GM23338 (cell line): ENCODE data around the gene SSNA1. TPM values are rescaled to one million over a fixed set of nuclear protein-coding genes. Genes with fewer than 3 reads are reported as not detected.

Experiments
- ATAC-seq: fragments of 200-7000 bp; cut with Tn5 transposase; 3 replicates; pipeline ENCODE4 v1.9.1; 2020
- DNase-seq: peaks from one replicate; pipeline ENCODE4 v3.0.0-alpha.2; 2015; ENCODE audit warnings: low spot score
- H2AFZ ChIP-seq: fragments of 200-600 bp; sonication (generic); 2 replicates; pipeline ENCODE4 v1.8.0; 2016; ENCODE audit warnings: antibody characterized with exemption, mild to moderate bottlenecking, moderate library complexity
- H3F3A ChIP-seq: fragments of 200-600 bp; sonication (generic); replicated peaks from 2 replicates; pipeline ENCODE4 v1.8.0; 2017; ENCODE audit warnings: antibody characterized with exemption, mixed run types, low read depth
- H3K27ac ChIP-seq: fragments of 200-600 bp; sonication (generic); 2 replicates; pipeline ENCODE4 v1.6.1; 2016; ENCODE audit warnings: low read depth
- H3K27me3 ChIP-seq: fragments of 200-600 bp; sonication (generic); 2 replicates; pipeline ENCODE4 v1.8.0; 2016; ENCODE audit warnings: mild to moderate bottlenecking, mixed run types, moderate library complexity; ENCODE audit not compliant: insufficient read depth
- H3K36me3 ChIP-seq: fragments of 200-600 bp; sonication (generic); 2 replicates; pipeline ENCODE4 v1.8.0; 2016; ENCODE audit warnings: mild to moderate bottlenecking; ENCODE audit not compliant: insufficient read depth
- H3K4me1 ChIP-seq: fragments of 200-600 bp; sonication (generic); 2 replicates; pipeline ENCODE4 v1.8.0; 2016; ENCODE audit warnings: mild to moderate bottlenecking, moderate library complexity; ENCODE audit not compliant: insufficient read depth
- H3K4me2 ChIP-seq: fragments of 200-600 bp; sonication (generic); 2 replicates; pipeline ENCODE4 v1.7.1; 2017; ENCODE audit warnings: mixed run types
- H3K4me3 ChIP-seq: fragments of 200-600 bp; sonication (generic); 2 replicates; pipeline ENCODE4 v1.6.1; 2016; ENCODE audit warnings: mixed run types
- H3K79me2 ChIP-seq: fragments of 200-600 bp; sonication (generic); replicated peaks from 2 replicates; pipeline ENCODE4 v1.8.0; 2017; ENCODE audit warnings: mild to moderate bottlenecking; ENCODE audit not compliant: insufficient read depth
- H3K9me2 ChIP-seq: fragments of 200-600 bp; sonication (generic); 2 replicates; pipeline ENCODE4 v1.8.0; 2017; ENCODE audit not compliant: insufficient read depth
- H4K20me1 ChIP-seq: fragments of 200-600 bp; sonication (generic); replicated peaks from 2 replicates; pipeline ENCODE4 v1.8.0; 2017; ENCODE audit warnings: mild to moderate bottlenecking; ENCODE audit not compliant: insufficient read depth
- H3K27ac Mint-ChIP-seq: 2 replicates; pipeline ENCODE4 v1.8.0; 2020; ENCODE audit warnings: inconsistent platforms, mild to moderate bottlenecking, moderate library complexity, mixed read lengths
- H3K27me3 Mint-ChIP-seq: 3 replicates; pipeline ENCODE4 v1.8.0; 2022; ENCODE audit warnings: low read depth, mild to moderate bottlenecking, moderate library complexity, mixed read lengths, inconsistent platforms; ENCODE audit not compliant: insufficient read depth, poor library complexity
- H3K36me3 Mint-ChIP-seq: 3 replicates; pipeline ENCODE4 v1.8.0; 2021; ENCODE audit warnings: low read depth, mild to moderate bottlenecking, inconsistent platforms, moderate library complexity, mixed read lengths
- H3K4me1 Mint-ChIP-seq: 3 replicates; pipeline ENCODE4 v1.8.0; 2020; ENCODE audit warnings: mild to moderate bottlenecking, inconsistent platforms, mixed read lengths
- H3K4me3 Mint-ChIP-seq: 3 replicates; pipeline ENCODE4 v1.8.0; 2021; ENCODE audit warnings: moderate library complexity, mild to moderate bottlenecking, inconsistent platforms, mixed read lengths
- H3K9me3 Mint-ChIP-seq: 3 replicates; pipeline ENCODE4 v1.8.0; 2020; ENCODE audit warnings: moderate library complexity, mild to moderate bottlenecking, inconsistent platforms, mixed read lengths
- CREB1 ChIP-seq: fragments of 250-450 bp; sonication (Bioruptor Pico); IDR thresholded peaks from 2 replicates; pipeline ENCODE4 v1.5.0; 2020; ENCODE audit warnings: low read depth, mild to moderate bottlenecking, moderate library complexity
- EZH2 ChIP-seq: fragments of 200-600 bp; sonication (generic); IDR thresholded peaks from one replicate; pipeline ENCODE4 v1.8.0; 2017; ENCODE audit warnings: antibody characterized with exemption, mild to moderate bottlenecking, low read depth; ENCODE audit not compliant: unreplicated experiment
- EZH2phosphoT487 ChIP-seq: fragments of 200-600 bp; sonication (generic); IDR thresholded peaks from one replicate; pipeline ENCODE4 v1.8.1; 2018; ENCODE audit warnings: antibody characterized with exemption; ENCODE audit not compliant: unreplicated experiment
- NANOG ChIP-seq: IDR thresholded peaks from 2 replicates; pipeline ENCODE4 v1.6.1; 2016; ENCODE audit warnings: antibody characterized with exemption, borderline replicate concordance
- STAT1 ChIP-seq: IDR thresholded peaks from one replicate; pipeline ENCODE4 v1.6.1; 2016; ENCODE audit warnings: antibody characterized with exemption; ENCODE audit not compliant: unreplicated experiment
- ZNF114 ChIP-seq: fragments of 250-450 bp; sonication (Bioruptor Pico); IDR thresholded peaks from 2 replicates; pipeline ENCODE4 v1.5.0; 2020; ENCODE audit warnings: mild to moderate bottlenecking, moderate library complexity
- ZNF331 ChIP-seq: fragments of 250-450 bp; sonication (Bioruptor Pico); IDR thresholded peaks from 2 replicates; pipeline ENCODE4 v1.5.0; 2020; ENCODE audit warnings: low read depth, mild to moderate bottlenecking, moderate library complexity
- polyA plus RNA-seq: library from polyadenylated mRNA; unstranded; fragments of >200 nt; fragmentation: Nextera tagmentation; extraction: Ambion mirVana; gene quantifications from 2 replicates; pipeline ENCODE4 v1.2.1, GENCODE V29; 2016
- total RNA-seq: library from RNA; depleted of rRNA; stranded (reverse); fragments of >200 nt; shearing (Covaris generic); gene quantifications from 2 replicates; pipeline ENCODE4 v1.2.3, GENCODE V29; 2014
- TF ChIP-seq, protein P1 (sequence below): IDR thresholded peaks from one replicate; pipeline ENCODE4 v1.6.1; 2018; ENCODE audit warnings: antibody characterized with exemption; ENCODE audit not compliant: unreplicated experiment
- TF ChIP-seq, protein P2 (sequence below): IDR thresholded peaks from 2 replicates; pipeline ENCODE4 v1.6.1; 2016; ENCODE audit warnings: antibody characterized with exemption
- TF ChIP-seq, protein P3 (sequence below), 2 experiments: fragments of 200-600 bp in 1 of 2; sonication (generic) in 1 of 2; conservative IDR thresholded peaks; 2 replicates each; pipeline versions ENCODE4 v1.5.1 to v1.6.1; 2016 to 2017; ENCODE audit warnings: antibody characterized with exemption in 2 of 2, low read depth in 2 of 2, mild to moderate bottlenecking in 2 of 2, moderate library complexity in 1 of 2

The SSNA1 gene
- total and polyA plus RNA-seq, 2 experiments from 2014 or later: 132 to 154 TPM

DNA sequence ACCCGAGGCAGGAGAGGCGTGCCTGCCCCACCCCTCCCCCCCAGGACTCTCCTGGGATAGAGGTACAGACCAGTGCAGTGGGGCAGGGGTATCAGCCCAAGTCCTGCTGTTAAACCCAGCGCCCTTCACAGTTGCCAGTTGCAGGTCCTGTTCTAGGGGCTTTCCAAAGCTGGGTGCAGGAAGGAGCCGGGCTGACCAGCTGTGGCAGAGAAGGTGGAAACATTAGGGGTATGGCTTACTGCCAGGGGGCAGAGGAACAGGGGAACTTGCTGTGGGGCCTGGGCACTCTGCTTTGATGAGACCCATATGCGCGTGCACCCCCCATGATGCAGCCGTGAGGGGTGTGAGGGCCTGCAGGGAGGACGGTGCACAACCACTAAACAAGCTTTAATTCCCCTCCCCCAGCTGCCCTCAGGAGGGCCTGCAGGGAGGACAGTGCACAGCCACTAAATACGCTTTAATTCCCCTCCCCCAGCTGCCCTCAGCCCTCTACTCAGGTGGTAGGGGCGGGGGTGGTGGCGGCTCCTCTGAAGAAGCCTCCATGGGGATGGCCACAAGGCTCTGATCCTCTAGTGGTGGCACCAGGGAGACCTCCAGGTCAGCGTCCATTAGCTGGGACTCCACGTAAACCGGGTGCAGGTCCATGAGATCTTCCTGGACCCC, 17.9 kb upstream of the SSNA1 start:
- Mint-ChIP-seq H3K9me3 (no peaks in the 10 kb centered on the region), H3K4me1 (peaks cover 5% of the 10 kb centered on the region; the same call in 2 of the 3 replicates), H3K27me3 (peaks cover 54% of the 10 kb centered on the region), H3K27ac (no peak overlapping the region), H3K36me3 (no peaks in the 10 kb centered on the region), H3K4me3 (no peak overlapping the region; the same call in 2 of the 3 replicates)
- DNase-seq: peak; percentile 6
- Histone ChIP-seq H4K20me1 (no peaks in the 10 kb centered on the region), H3F3A (no peaks in the 10 kb centered on the region), H3K27ac (no peak overlapping the region), H3K9me2 (no peaks in the 10 kb centered on the region), H3K36me3 (no peaks in the 10 kb centered on the region), H3K4me1 (no peaks in the 10 kb centered on the region; the same call in 1 of the 2 replicates), H3K4me2 (peak overlapping the region; percentile 82; the same call in 1 of the 2 replicates), H3K27me3 (peaks cover 61% of the 10 kb centered on the region), H2AFZ (no peak overlapping the region), H3K4me3 (peak overlapping the region; percentile 55; the same call in 1 of the 2 replicates), H3K79me2 (no peaks in the 10 kb centered on the region)
- ATAC-seq: no peak
- no peak for TF ChIP-seq NANOG

DNA sequence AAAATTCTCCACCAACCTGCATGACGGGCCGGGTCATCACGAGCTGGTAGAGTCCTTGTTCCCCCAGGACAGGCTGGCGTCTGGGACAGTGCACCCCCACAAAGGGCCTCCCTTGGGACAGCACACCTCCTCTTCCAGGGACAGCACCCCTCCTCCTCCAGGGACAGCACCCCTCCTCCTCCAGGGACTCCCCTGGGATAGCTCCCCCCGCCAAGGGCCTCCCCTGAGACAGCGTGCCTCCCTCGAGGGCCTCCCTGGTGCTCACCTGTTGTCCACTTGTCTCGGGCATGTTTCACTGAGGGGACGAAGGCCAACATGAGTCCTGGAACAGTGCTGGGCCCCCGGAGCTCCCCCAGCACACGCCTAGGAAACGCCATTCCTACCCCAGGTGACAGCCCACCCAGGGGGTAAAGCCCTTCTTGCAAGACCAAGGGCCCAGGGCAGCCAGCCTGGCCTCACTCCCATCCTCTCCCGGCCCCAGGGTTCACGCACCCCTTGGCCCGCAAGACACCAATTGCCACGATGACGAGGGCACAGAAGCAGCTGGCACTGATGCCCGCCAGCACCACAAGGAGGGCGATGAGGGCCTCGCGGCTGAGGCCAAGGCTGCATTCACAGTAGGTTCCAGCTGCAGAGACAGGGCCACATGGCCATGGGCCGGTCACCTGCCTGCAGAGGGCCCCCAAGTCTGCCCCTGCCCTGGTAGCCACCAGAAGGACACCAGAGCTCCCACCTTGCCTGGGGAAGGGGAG, 17.2 kb upstream of the SSNA1 start:
- H3K36me3 Mint-ChIP-seq: no peaks in the 10 kb centered on the region
- Histone ChIP-seq H2AFZ (no peak overlapping the region), H3K4me3 (no peak overlapping the region), H3K79me2 (no peaks in the 10 kb centered on the region), H4K20me1 (no peaks in the 10 kb centered on the region), H3K27me3 (peaks cover 53% of the 10 kb centered on the region), H3K4me2 (no peak overlapping the region), H3K36me3 (no peaks in the 10 kb centered on the region), H3K9me2 (no peaks in the 10 kb centered on the region), H3F3A (0 out of 2 replicates have a peak, but pooled peaks cover 1% of the 10 kb centered on the region), H3K4me1 (no peaks in the 10 kb centered on the region; the same call in 1 of the 2 replicates), H3K27ac (no peak overlapping the region)
- no peak overlapping the region for H3K4me3 Mint-ChIP-seq
- DNase-seq (no peak), ATAC-seq (no peak)
- H3K27me3 Mint-ChIP-seq: peaks cover 49% of the 10 kb centered on the region
- H3K9me3 Mint-ChIP-seq: no peaks in the 10 kb centered on the region
- no peak overlapping the region for H3K27ac Mint-ChIP-seq
- H3K4me1 Mint-ChIP-seq: peaks cover 5% of the 10 kb centered on the region
- TF ChIP-seq ZNF114 (CRISPR knock-in tag) (no peak), EZH2phosphoT487 (no peak), CREB1 (CRISPR knock-in tag) (no peak), ZNF331 (CRISPR knock-in tag) (no peak), STAT1 (no peak), EZH2 (no peak)
- TF ChIP-seq, protein P1, sequence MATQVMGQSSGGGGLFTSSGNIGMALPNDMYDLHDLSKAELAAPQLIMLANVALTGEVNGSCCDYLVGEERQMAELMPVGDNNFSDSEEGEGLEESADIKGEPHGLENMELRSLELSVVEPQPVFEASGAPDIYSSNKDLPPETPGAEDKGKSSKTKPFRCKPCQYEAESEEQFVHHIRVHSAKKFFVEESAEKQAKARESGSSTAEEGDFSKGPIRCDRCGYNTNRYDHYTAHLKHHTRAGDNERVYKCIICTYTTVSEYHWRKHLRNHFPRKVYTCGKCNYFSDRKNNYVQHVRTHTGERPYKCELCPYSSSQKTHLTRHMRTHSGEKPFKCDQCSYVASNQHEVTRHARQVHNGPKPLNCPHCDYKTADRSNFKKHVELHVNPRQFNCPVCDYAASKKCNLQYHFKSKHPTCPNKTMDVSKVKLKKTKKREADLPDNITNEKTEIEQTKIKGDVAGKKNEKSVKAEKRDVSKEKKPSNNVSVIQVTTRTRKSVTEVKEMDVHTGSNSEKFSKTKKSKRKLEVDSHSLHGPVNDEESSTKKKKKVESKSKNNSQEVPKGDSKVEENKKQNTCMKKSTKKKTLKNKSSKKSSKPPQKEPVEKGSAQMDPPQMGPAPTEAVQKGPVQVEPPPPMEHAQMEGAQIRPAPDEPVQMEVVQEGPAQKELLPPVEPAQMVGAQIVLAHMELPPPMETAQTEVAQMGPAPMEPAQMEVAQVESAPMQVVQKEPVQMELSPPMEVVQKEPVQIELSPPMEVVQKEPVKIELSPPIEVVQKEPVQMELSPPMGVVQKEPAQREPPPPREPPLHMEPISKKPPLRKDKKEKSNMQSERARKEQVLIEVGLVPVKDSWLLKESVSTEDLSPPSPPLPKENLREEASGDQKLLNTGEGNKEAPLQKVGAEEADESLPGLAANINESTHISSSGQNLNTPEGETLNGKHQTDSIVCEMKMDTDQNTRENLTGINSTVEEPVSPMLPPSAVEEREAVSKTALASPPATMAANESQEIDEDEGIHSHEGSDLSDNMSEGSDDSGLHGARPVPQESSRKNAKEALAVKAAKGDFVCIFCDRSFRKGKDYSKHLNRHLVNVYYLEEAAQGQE: no peak
- TF ChIP-seq, protein P2, sequence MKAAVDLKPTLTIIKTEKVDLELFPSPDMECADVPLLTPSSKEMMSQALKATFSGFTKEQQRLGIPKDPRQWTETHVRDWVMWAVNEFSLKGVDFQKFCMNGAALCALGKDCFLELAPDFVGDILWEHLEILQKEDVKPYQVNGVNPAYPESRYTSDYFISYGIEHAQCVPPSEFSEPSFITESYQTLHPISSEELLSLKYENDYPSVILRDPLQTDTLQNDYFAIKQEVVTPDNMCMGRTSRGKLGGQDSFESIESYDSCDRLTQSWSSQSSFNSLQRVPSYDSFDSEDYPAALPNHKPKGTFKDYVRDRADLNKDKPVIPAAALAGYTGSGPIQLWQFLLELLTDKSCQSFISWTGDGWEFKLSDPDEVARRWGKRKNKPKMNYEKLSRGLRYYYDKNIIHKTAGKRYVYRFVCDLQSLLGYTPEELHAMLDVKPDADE: no peak
- TF ChIP-seq, protein P3, sequence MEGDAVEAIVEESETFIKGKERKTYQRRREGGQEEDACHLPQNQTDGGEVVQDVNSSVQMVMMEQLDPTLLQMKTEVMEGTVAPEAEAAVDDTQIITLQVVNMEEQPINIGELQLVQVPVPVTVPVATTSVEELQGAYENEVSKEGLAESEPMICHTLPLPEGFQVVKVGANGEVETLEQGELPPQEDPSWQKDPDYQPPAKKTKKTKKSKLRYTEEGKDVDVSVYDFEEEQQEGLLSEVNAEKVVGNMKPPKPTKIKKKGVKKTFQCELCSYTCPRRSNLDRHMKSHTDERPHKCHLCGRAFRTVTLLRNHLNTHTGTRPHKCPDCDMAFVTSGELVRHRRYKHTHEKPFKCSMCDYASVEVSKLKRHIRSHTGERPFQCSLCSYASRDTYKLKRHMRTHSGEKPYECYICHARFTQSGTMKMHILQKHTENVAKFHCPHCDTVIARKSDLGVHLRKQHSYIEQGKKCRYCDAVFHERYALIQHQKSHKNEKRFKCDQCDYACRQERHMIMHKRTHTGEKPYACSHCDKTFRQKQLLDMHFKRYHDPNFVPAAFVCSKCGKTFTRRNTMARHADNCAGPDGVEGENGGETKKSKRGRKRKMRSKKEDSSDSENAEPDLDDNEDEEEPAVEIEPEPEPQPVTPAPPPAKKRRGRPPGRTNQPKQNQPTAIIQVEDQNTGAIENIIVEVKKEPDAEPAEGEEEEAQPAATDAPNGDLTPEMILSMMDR (conservative IDR thresholded peaks at IDR 0.05; ENCODE audit: low read depth in 2 of 2): no peak
